Metanephros (tissue), 1 donor: ENCODE measurements around the gene MFAP3L. TPM values are rescaled to one million over a fixed set of nuclear protein-coding genes. Genes with fewer than 3 reads are reported as not detected.

ENCODE experiments used
- total RNA-seq: library from RNA; depleted of rRNA; stranded (reverse); fragments of >200 nt; gene quantifications from one replicate; pipeline ENCODE4 v1.2.3, GENCODE V29; 2014

MFAP3L gene
- total RNA-seq = 21.7 TPM

DNA sequence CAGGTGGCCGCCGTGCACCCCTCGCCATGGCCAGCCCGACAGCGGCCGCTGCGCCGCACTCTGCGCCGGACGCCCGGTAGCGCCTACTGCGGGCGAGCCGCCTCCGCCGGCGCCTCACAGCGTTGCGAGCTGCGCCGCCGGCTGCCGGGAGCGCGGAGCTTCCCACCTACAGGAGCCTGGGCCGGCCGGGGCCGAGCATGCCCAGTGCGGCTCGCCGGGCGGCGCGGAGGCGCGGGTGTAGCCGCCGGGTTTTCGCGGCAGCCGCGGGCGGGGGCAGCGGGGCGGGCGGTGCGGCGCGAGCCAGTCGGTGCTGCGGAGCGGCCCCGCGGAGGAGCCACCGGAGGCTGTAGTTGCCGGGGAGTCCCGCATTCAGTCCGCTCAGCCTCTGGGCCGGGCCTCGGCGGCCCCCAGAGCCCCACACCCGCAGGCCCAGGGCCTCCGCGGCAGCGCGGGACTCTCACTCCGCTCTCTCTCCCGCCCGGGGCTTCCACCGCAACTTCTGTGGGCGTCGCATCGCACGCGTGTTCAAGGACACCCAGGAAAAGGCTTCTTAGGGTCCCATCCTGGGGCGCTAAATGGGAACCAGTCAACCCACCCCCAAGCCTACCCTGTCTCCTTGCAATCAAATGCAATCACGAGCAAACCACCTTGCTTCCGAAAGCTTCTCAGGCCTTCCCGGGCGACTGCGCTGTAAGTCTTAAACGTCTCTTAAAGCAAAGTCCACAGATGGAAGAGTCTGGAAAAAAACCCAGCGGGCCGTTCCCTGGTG is at the start of gene MFAP3L:
TSS of gene MFAP3L (minus strand) at position 143 of the 769 bp plus-strand sequence. CDS start 20,518 bp downstream, outside the sequence.

Other genes starting within 250 kb of the MFAP3L start
- gene AADAT, start 63.6 kb upstream of the MFAP3L start, total RNA-seq = 11.0 TPM